HG03575 (cell line): ENCODE data around the gene RPS18.

Source experiments
- ATAC-seq: cut with Tn5 transposase; IDR thresholded peaks from one replicate; pipeline ENCODE4 v1.9.1; 2021; ENCODE audit not compliant: unreplicated experiment, insufficient number of reproducible peaks, low FRiP score; ENCODE audit errors: extremely low read depth

The RPS18 gene

DNA sequence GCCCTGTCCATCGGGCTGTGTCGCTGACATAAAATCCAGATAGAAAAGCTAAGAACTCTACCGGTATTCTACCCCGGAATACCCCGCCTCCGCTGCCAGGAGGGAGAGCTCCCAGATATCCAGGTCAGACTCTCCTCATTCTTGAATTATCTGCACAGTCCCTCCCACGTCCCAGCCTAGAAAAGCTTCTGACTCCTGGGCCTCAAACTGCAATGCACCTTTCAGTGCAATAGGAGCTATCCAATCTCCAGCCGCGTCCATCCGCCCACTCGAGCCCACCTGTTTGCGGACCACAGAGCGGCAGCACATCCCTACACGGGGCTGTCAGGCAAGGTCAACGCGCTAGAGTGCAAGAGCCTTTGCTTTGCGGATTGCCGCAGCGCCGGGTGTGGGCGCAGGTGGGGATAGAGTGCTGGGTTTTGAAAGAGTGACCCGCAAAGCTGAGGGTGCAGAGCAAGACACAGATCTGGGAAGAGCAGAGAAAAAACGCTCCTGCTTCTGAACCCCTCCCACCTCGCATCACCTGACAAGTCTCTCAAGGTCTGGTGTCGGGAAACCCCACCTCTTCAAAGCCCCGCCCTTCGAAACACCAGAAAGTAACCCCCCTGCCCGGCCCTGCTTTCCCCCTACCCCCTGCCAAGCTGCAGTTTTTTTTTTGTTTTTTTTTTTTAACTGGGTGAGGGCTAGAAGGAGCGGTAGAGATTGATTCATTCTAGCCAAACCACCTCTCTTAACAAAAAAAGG is 40.7 kb downstream of the RPS18 start:
- ATAC-seq, result no peak

DNA sequence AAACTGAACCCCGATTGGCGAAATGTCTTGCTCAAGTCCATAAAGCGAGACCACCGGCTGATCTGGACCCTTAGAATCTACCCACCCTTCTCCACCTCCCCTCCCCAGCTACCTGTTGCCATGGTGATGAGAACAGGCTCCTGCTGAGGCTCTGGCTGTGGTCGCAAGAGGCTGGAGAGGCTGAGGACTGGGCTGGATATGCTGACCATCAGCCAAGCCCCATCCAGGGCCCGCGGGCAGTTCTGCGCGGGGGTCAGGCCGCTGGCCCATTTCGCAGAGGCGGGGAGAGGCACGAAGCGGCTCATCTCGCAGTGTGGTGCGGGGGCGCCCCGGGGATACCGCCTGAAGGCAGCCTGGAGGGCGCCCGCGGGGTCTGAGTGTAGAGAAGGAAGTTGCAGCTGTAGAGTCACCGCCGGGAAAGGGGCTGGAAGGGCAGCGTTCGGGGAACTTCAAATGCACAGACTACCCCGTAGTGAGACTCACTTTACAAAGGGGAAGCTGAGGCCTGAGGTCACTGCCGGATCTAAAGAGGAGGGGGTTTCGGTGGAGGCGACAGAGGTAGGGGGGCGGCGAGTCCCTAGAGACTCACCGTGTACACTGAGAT is 41.3 kb downstream of the RPS18 start:
- ATAC-seq, result no peak

- no peak for ATAC-seq
Observed at GRCh38 chr6:33313709-33314514, 42.0 kb downstream of the RPS18 start, which contains the start of gene TAPBP. Gene TAPBP, minus strand, starts transcription at chr6:33314078. Its CDS starts 37 bp downstream, at chr6:33314041.

DNA sequence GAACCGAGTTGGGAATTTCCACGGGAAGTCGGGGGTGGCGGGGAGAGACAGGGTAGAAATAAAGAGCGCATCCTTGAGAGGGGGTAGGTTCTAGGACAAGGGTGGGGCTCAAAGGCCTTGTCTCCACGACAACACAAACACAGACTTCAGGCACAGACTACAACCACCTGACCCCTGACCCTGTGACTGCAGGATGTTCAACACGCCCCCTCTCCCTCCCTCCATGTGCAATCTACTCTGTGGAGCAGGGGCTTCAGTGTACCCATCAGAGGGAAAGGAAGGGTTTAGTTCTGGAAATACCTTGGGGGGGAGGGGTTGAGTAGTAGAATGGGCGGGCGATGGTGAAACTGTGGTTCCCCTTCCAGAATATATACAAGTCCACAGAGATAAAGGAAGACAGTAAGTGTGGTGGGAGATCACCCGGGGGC is 42.7 kb downstream of the RPS18 start:
- ATAC-seq, result no peak

- no peak for ATAC-seq
Observed at GRCh38 chr6:33314943-33315792, 43.3 kb downstream of the RPS18 start.

- ATAC-seq, result no peak
Observed at GRCh38 chr6:33315793-33316602, 44.1 kb downstream of the RPS18 start.

GRCh38 chr6:33316603-33317418 is 44.9 kb downstream of the RPS18 start:
- ATAC-seq, result no peak

GRCh38 chr6:33317419-33317668 is 45.5 kb downstream of the RPS18 start:
- no peak for ATAC-seq

GRCh38 chr6:33317669-33318425 is 46.0 kb downstream of the RPS18 start, which contains the start of gene ZBTB22:
Gene ZBTB22, minus strand, starts transcription at chr6:33317744. Its CDS starts 828 bp downstream, at chr6:33316916.
- peak; percentile 32 for ATAC-seq

DNA sequence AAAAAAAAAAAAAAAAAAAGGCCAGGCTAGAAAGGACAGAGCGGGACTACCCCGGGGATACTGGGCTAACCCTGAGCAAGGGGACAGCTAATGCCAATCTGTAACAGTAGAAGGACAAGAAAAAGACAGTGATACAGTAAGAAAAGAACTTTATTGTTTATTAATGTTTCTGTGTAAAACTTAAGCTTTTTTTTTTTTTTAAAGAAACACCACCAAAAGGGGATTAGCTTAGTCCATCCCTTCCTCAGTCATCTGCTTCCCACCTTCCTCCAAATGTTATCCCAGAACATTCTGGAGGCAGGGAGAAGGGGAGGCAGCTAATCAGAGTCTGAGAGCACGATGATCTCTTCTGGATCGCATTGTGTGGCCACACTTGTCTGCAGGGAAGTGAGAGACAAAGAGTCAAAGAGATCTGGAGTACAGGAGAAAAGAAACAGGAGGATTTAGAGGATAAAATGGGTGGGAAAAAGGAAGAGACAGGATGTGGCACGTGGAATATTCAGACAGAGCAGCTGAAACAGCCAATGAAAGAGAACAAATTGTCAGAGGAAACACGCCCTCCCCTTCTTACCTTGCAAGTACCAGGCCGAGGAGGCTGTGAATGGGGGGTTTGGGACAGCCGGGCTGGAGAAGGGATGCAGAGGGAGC is 46.7 kb downstream of the RPS18 start:
- ATAC-seq, result no peak

DNA sequence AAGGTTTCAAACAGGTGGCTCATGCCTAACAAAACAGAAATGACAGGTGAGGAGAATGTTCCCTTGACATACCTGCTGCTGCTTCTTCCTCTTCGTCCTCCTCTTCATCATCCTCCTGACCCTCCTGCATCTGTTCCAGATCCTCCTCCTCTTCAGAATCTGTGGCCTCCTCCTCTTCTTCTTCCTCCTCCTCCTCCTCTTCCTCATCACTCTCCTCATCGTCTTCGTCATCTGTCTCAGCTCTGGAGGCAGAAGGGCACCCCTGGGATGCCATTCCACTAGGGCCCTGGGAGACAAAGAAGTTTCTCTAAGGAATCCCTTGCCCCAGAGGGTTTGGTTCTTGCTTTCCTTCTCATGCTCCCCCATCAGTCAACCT is 48.1 kb downstream of the RPS18 start:
- no peak for ATAC-seq

GRCh38 chr6:33320315-33321181 is 48.7 kb downstream of the RPS18 start:
- ATAC-seq, result no peak

DNA sequence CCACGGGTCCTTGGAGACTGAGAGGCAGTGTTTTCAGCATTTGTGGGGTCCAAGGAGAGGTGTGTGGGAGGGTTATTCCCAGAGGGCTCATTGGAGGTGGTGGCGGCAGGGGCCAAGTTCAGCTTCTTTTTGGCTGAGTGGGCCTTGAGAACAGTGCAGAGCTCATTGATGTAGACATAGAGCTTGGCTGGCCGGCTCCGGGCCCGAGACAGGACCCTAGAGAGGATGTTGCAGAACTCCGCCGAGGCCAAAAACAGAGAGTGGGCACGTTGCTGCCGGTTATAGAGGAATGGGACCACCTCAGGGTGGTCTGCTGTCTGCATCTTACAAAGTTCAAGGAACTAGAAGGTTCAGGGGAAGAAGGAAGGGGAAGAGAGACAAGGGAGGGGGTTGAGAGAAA is 49.4 kb downstream of the RPS18 start:
- no peak for ATAC-seq

- peak; percentile 3 for ATAC-seq
Observed at GRCh38 chr6:33323623-33323948, 51.7 kb downstream of the RPS18 start.

- ATAC-seq, result no peak
Observed at GRCh38 chr6:33324125-33324524, 52.2 kb downstream of the RPS18 start.
